NT2/D1 (cell line): ENCODE results near the gene XKRX.

Source experiments
- SUZ12 ChIP-seq: IDR thresholded peaks from 2 replicates; pipeline ENCODE4 v1.6.1; 2011; ENCODE audit not compliant: insufficient read length, insufficient read depth; ENCODE audit errors: extremely low read depth
- ZNF274 ChIP-seq: IDR thresholded peaks from 2 replicates; pipeline ENCODE4 v1.6.1; 2011; ENCODE audit warnings: mild to moderate bottlenecking, low read depth, low read length

- TF ChIP-seq SUZ12 (no peak), ZNF274 (no peak)
Measured at GRCh38 chrX:100931218-100931924, 2.7 kb upstream of the XKRX start.
